ENCODE results near the gene CD300E.

Gene CD300E

GRCh38 chr17:74599448-74599939 is 24.0 kb downstream of the CD300E start:
- DNase-seq (ENCODE audit: extremely low spot score) = no peak
- CTCF ChIA-PET = interaction anchor here (1.2 to 2.0 kb wide), 3 partner anchors 10 to 232 kb away, joined by 3 to 6 read pairs (median 3); no protein-coding TSS in a partner anchor
- no peak for TF ChIP-seq CTCF (IDR thresholded peaks at IDR 0.05; ENCODE audit: control extremely low read depth, extremely low read depth, low read depth, missing control alignments)
- POLR2A ChIA-PET = no interaction called here

GRCh38 chr17:74599023-74599399 is 24.5 kb downstream of the CD300E start:
- POLR2A ChIA-PET = no interaction called here
- DNase-seq (ENCODE audit: extremely low spot score) = no peak
- no peak for TF ChIP-seq CTCF (IDR thresholded peaks at IDR 0.05; ENCODE audit: control extremely low read depth, extremely low read depth, low read depth, missing control alignments)
- CTCF ChIA-PET = interaction anchor here (1.3 to 2.0 kb wide), 2 partner anchors 9 to 231 kb away, joined by 3 to 6 read pairs; no protein-coding TSS in a partner anchor

GRCh38 chr17:74598346-74599022 is 25.1 kb downstream of the CD300E start:
- no peak for TF ChIP-seq CTCF (IDR thresholded peaks at IDR 0.05; ENCODE audit: control extremely low read depth, extremely low read depth, low read depth, missing control alignments)
- ChIA-PET CTCF (interaction anchor here (1.4 to 2.0 kb wide), 2 partner anchors 9 to 231 kb away, joined by 3 to 6 read pairs; partner anchors contain the start of gene GPR142), POLR2A (no interaction called here)
- no peak for DNase-seq (ENCODE audit: extremely low spot score)

GRCh38 chr17:74597069-74597790 is 26.3 kb downstream of the CD300E start:
- CTCF ChIA-PET = interaction anchor here (0.9 to 1.4 kb wide), 2 partner anchors 66 to 230 kb away, joined by 3 read pairs; partner anchors contain the start of genes CD300LB and GPR142
- POLR2A ChIA-PET = no interaction called here

DNA sequence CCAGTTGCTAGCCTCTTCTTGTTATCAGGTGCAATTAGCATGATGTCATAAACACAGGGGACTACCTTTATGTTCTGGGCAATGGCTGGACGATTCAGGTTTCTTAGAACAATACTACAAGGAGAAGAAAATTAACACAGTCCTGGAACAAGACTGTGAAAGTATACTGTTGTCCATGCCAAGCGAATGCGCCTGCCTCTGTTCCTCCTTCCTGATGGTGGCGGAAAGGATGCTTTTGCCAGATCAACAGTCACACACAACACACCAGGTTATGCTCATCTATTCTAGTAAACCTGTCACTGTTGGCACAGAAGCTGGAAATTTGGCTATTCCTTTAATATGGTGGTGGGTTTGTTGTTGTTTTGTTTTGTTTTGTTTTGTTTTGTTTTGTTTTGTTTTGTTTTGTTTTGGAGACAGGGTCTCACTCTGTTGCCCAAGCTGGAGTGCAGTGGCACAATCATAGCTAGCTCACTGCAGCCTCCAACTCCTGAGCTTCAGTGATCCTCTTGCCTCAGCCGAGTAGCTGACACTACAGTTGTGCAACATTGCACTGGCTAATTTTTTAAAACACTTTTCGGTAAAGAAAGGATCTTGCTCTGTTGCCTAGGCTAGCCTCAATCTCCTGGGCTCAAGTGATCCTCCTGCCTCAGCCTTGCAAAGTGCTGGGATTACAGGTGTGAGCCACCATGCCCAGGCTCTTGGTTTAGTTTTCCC is 28.3 kb downstream of the CD300E start:
- CTCF ChIA-PET = interaction anchor here (1.2 kb wide), 1 partner anchor 29 kb away, joined by 3 read pairs; no protein-coding TSS in a partner anchor

More at GRCh38 chr17:74597069-74597790, 26.3 kb downstream of the CD300E start:
- TF ChIP-seq CTCF (IDR thresholded peaks at IDR 0.05; ENCODE audit: control extremely low read depth, extremely low read depth, low read depth, missing control alignments) = no peak
- DNase-seq (ENCODE audit: extremely low spot score) = no peak

More for the DNA sequence above, 28.3 kb downstream of the CD300E start:
- no peak for DNase-seq (ENCODE audit: extremely low spot score)
- POLR2A ChIA-PET = interaction anchor here (0.5 kb wide), 1 partner anchor 40 kb away, joined by 6 read pairs; no protein-coding TSS in a partner anchor
- no peak for TF ChIP-seq CTCF (IDR thresholded peaks at IDR 0.05; ENCODE audit: control extremely low read depth, extremely low read depth, low read depth, missing control alignments)
